ENCODE measurements around the gene KIAA0319L.

The KIAA0319L gene

DNA sequence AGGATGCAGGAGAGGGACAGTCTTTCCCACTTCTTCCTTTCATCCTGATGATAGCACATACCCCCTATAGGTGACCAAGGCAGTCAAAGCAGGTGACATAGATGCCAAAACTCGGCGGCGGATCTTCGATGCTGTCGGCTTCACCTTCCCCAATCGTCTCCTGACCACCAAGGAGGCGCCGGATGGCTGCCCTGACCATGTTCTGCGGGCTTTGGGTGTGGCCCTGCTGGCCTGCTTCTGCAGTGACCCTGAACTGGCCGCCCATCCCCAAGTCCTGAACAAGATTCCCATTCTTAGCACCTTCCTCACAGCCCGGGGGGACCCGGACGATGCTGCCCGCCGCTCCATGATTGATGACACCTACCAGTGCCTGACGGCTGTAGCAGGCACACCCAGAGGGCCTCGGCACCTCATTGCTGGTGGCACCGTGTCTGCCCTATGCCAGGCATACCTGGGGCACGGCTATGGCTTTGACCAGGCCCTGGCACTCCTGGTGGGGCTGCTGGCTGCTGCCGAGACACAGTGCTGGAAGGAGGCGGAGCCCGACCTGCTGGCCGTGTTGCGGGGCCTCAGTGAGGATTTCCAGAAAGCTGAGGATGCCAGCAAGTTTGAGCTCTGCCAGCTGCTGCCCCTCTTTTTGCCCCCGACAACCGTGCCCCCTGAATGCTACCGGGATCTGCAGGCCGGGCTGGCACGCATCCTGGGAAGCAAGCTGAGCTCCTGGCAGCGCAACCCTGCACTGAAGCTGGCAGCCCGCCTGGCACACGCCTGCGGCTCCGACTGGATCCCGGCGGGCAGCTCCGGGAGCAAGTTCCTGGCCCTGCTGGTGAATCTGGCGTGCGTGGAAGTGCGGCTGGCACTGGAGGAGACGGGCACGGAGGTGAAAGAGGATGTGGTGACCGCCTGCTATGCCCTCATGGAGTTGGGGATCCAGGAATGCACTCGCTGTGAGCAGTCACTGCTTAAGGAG is 3.3 kb upstream of the KIAA0319L start:
- Histone ChIP-seq H3K36me3 (ENCODE audit: control insufficient read depth, insufficient read depth, low read length) (peaks cover 29% of the 10 kb centered on the region), H3K4me3 (replicated peaks; ENCODE audit: low read depth, low read length) (no peak overlapping the region), H3K27me3 (replicated peaks; ENCODE audit: control insufficient read depth, insufficient read depth, low read length) (no peaks in the 10 kb centered on the region)

DNA sequence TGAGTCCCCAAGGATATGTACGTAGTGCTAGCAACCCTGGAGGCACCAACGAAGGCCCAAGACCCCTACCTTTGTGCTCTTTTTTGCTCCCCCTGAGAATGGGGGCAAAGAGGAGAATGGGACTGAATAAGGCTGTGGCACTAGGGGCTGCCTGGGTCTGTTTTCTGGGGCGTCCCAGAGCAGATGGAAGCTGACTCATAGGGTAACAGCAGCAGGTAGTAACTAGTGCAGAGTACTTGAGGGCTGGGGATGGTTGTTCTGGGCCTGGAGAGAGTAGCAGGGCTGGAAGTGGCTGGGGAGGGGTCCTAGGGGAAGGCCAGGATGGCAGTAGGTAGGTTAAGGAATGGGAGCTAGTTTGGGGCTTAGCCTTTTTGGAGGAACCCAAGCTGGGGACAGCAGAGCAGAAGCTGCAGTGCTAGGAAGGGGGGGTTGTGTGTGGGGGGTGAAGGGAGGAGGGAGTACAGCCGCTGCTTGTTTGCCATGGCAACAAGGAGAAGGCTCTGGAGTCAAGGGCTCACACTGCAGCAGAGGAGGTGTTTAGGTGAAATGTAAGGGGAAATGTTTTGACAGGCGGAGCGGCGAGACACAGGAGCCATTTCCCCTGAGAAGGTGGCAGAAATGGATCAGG is 2.2 kb upstream of the KIAA0319L start:
- Histone ChIP-seq H3K36me3 (ENCODE audit: control insufficient read depth, insufficient read depth, low read length) (peaks cover 24% of the 10 kb centered on the region), H3K4me3 (replicated peaks; ENCODE audit: low read depth, low read length) (no peak overlapping the region), H3K27me3 (replicated peaks; ENCODE audit: control insufficient read depth, insufficient read depth, low read length) (no peaks in the 10 kb centered on the region)
- TF ChIP-seq, protein P1, sequence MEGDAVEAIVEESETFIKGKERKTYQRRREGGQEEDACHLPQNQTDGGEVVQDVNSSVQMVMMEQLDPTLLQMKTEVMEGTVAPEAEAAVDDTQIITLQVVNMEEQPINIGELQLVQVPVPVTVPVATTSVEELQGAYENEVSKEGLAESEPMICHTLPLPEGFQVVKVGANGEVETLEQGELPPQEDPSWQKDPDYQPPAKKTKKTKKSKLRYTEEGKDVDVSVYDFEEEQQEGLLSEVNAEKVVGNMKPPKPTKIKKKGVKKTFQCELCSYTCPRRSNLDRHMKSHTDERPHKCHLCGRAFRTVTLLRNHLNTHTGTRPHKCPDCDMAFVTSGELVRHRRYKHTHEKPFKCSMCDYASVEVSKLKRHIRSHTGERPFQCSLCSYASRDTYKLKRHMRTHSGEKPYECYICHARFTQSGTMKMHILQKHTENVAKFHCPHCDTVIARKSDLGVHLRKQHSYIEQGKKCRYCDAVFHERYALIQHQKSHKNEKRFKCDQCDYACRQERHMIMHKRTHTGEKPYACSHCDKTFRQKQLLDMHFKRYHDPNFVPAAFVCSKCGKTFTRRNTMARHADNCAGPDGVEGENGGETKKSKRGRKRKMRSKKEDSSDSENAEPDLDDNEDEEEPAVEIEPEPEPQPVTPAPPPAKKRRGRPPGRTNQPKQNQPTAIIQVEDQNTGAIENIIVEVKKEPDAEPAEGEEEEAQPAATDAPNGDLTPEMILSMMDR (IDR thresholded peaks at IDR 0.05; ENCODE audit: insufficient read depth, low read length, poor library complexity, severe bottlenecking): no peak
- no peak for DNase-seq (ENCODE audit: extremely low read depth, insufficient read length)

More for the DNA sequence above, 3.3 kb upstream of the KIAA0319L start:
- TF ChIP-seq, protein P1 (IDR thresholded peaks at IDR 0.05; ENCODE audit: insufficient read depth, low read length, poor library complexity, severe bottlenecking): no peak
- no peak for DNase-seq (ENCODE audit: extremely low read depth, insufficient read length)

DNA sequence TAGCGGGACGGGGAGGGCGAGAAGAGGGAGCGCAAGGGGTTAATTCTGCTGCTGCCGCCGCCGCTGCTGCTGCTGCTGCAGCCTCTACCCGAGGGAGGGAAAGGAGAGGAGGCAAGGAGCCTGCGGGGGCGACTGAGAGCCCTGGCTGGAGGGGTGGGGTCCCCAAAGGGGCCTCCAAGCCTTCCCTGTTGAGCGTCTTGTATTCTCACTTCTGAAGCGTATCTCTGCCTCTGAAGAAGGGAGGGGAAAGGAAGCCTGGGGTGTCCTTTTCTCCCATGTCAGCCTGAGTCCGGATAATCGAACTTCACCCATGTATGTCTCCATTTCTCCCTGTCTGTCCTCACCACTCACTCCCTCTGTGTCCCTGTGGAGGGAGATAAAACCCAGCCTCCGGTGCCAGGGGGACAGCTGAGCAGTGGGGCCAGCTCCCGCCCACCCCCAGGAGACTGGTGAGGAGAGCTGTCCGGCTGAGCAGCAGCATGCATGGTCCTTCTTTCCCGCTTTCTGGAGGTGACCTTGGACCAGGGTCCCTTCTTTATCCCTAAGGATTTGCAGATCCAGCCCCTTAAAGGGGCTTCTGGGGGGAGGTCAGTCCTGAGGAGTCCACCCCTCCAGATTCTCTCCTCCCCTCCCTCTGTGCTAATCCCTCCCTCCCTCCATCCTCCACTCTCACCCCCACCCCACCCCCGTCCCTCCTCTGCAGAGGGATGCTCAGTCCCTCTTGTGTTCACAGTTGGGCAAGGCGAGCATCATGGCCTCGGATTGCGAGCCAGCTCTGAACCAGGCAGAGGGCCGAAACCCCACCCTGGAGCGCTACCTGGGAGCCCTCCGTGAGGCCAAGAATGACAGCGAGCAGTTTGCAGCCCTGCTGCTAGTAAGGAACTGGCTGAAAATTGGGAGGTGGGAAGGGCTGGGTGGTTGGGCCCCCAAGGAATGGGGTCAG is 1.4 kb upstream of the KIAA0319L start:
- H3K4me3 ChIP-seq (replicated peaks; ENCODE audit: low read depth, low read length): peak overlapping the region; percentile 75
- H3K36me3 ChIP-seq (ENCODE audit: control insufficient read depth, insufficient read depth, low read length): peaks cover 23% of the 10 kb centered on the region
- TF ChIP-seq, protein P1 (IDR thresholded peaks at IDR 0.05; ENCODE audit: insufficient read depth, low read length, poor library complexity, severe bottlenecking): no peak
- DNase-seq (ENCODE audit: extremely low read depth, insufficient read length): no peak
- H3K27me3 ChIP-seq (replicated peaks; ENCODE audit: control insufficient read depth, insufficient read depth, low read length): no peaks in the 10 kb centered on the region

DNA sequence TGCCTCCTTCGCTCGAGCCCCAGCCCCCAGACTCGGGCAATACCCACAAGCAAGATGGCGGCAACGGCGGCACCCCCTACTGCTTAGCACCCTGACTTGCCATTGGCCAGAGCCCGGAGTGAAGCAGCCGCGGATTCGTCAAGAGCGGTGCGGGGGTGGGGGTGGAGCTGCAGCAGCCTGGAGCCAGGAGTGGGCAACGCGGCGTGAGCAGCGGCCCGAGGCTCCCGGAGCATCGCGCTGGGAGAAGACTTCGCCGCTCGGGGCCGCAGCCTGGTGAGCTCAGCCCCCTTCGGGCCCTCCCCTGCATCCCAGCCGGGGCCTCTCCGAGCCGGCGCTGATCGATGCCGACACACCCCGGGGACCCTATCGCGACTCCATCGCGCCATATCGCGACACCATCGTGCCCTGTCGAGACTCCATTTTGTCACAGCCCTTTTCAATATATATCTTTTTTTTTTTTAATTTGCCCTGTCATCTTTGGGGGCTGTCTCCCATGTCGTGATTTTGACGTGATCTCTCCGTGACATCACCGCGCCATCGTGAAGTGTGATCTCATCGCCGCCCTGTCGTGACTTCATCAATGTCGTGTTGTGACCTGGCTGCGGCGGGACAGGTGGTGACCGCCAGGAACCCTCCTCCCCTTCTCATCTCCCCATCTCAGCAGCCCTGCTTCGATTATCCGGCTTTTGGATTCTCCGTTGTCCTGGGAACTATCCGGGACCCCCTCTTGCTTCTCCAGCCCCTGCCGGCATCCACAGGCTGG is 589 bp upstream of the KIAA0319L start, which contains the start of gene NCDN:
Gene NCDN, plus strand, starts transcription at position 189 of the 763 bp plus-strand sequence. Its CDS starts 392 bp downstream, at position 581.
- DNase-seq (ENCODE audit: extremely low read depth, insufficient read length): peak; percentile 95
- H3K36me3 ChIP-seq (ENCODE audit: control insufficient read depth, insufficient read depth, low read length): peaks cover 19% of the 10 kb centered on the region
- peak within 1 kb of the TSS; percentile 75 for H3K4me3 ChIP-seq (replicated peaks; ENCODE audit: low read depth, low read length)
- no peaks in the 10 kb centered on the region for H3K27me3 ChIP-seq (replicated peaks; ENCODE audit: control insufficient read depth, insufficient read depth, low read length)
- TF ChIP-seq, protein P1 (IDR thresholded peaks at IDR 0.05; ENCODE audit: insufficient read depth, low read length, poor library complexity, severe bottlenecking): no peak

Measured in GM06990 (cell line).